ENCODE data around the gene OOSP4B. TPM values are rescaled to one million over a fixed set of nuclear protein-coding genes. Genes with fewer than 3 reads are reported as not detected.

OOSP4B gene
- not detected in 2 replicates for total RNA-seq (2012; rRNA removed)
- not detected in 2 replicates for polyA plus RNA-seq (2012; rRNA removed)
- not detected in 2 replicates for polyA plus RNA-seq (2012; cell fraction: cytosol; rRNA removed)
- polyA plus RNA-seq (2012; cell fraction: nucleus; rRNA removed; ENCODE audit: low replicate concordance) = not detected in 2 replicates
- not detected for Bru-seq, nascent RNA
- not detected for BruChase-seq, experiment 1, labeled RNA remaining after a 6-hour chase
- not detected for BruChase-seq, experiment 2, labeled RNA remaining after a 2-hour chase
- long read RNA-seq = 0 reads

DNA sequence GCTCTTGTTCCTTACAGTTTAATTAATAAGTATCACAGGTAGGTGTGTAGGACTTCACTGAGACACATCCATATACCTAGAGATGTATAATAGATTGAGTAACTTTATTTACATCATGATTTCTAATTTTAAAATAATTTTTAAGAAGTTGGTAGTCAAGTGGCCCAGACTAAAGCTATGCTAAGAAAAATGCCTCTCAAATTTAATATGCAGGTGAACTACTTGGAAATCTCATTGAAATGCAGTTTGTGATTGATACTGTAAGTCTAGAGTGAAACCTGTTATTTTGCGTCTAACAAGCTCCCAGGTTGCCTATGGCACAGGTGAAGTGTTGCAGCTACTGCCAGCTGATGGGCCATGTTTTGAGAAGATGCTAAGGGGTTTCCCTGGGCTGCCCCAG is at the start of gene OOSP4B:
OOSP4B (plus strand) TSS at position 301 of the 400 bp plus-strand sequence.
- Histone ChIP-seq H3K18ac (ENCODE audit: low read depth, low read length) (no peak within 1 kb of the TSS), H2BK5ac (ENCODE audit: low read depth, low read length, poor library complexity, severe bottlenecking) (no peak within 1 kb of the TSS), H4K20me1 (ENCODE audit: insufficient read depth, low read length) (no peaks in the 10 kb centered on the region), H4K91ac (ENCODE audit: insufficient read depth, low read depth, low read length) (no peak within 1 kb of the TSS), H3K23ac (ENCODE audit: low read depth, low read length) (no peak within 1 kb of the TSS), H3K4me2 (ENCODE audit: low read depth, low read length) (no peak within 1 kb of the TSS), H3K4me1 (ENCODE audit: control insufficient read depth, insufficient read depth, low read length) (no peaks in the 10 kb centered on the region), H3K4ac (ENCODE audit: low read depth, low read length) (no peak within 1 kb of the TSS), H3K14ac (replicated peaks; ENCODE audit: low read depth, low read length) (no peak within 1 kb of the TSS), H3K9me1 (ENCODE audit: insufficient read depth, low read length) (no peaks in the 10 kb centered on the region), H2BK15ac (ENCODE audit: low read depth, low read length) (no peak within 1 kb of the TSS), H3K4me3 (ENCODE audit: insufficient read depth, low read depth, low read length) (no peak within 1 kb of the TSS), H3K27ac (ENCODE audit: insufficient read depth, low read length) (no peak within 1 kb of the TSS), H4K8ac (ENCODE audit: low read depth in 2 of 2, low read length in 2 of 2) (no peak within 1 kb of the TSS), H2AK9ac (replicated peaks; ENCODE audit: low read depth, low read length, poor library complexity) (no peak within 1 kb of the TSS), H3K9ac (ENCODE audit: low read depth, low read length) (no peak within 1 kb of the TSS), H3K27me3 (ENCODE audit: control insufficient read depth, insufficient read depth, low read length) (no peaks in the 10 kb centered on the region), H2AK5ac (ENCODE audit: low read depth, low read length) (no peak within 1 kb of the TSS), H2BK120ac (ENCODE audit: low read depth, low read length) (no peak within 1 kb of the TSS), H2BK20ac (ENCODE audit: low read depth, low read length) (no peak within 1 kb of the TSS), H3K79me1 (ENCODE audit: low read depth in 1 of 2, low read length in 2 of 2) (no peaks in the 10 kb centered on the region), H4K5ac (ENCODE audit: low read depth, low read length) (no peak within 1 kb of the TSS), H2AFZ (replicated peaks; ENCODE audit: low read length, poor library complexity) (no peak within 1 kb of the TSS), H3K9me3 (ENCODE audit: control insufficient read depth, insufficient read depth, low read length) (no peaks in the 10 kb centered on the region; the same call in none of the 2 replicates), H3K36me3 (ENCODE audit: control insufficient read depth, insufficient read depth, low read length) (no peaks in the 10 kb centered on the region), H3K56ac (ENCODE audit: extremely low read depth, insufficient read depth, low read length) (no peak within 1 kb of the TSS)
- no CpG with 5 or more reads among the region's 1 CpG for WGBS, 2 experiments (ENCODE audit: extremely low coverage in 2 of 2, insufficient read length in 1 of 2)
- ATAC-seq (ENCODE audit: low read depth) (no peak), DNase-seq (no peak)
- no peak for TF ChIP-seq CEBPB (IDR thresholded peaks at IDR 0.05; ENCODE audit: low read depth, low read length)
- no peak for TF ChIP-seq USF2 (IDR thresholded peaks at IDR 0.05; ENCODE audit: low read depth, low read length)
- dilution Hi-C loops (cut with HindIII; ENCODE audit: low sequenced_read_pairs, unreplicated experiment) (no loop called here), in situ Hi-C loops (cut with MboI; ENCODE audit: low sequenced_read_pairs) (no loop called here), intact Hi-C loops (cut with micrococcal nuclease) (no loop called here)
- POLR2A ChIA-PET (ENCODE audit: unreplicated experiment) = no interaction called here
- BruUV-seq (replicated peaks) = no TSS peak
- CTCF ChIA-PET = no interaction called here
